GM12878 (cell line): ENCODE data around the gene OPCML. TPM values are rescaled to one million over a fixed set of nuclear protein-coding genes. Genes with fewer than 3 reads are reported as not detected.

Source experiments
- ATAC-seq: fragments of 200-7000 bp; cut with Tn5 transposase; 3 replicates; pipeline ENCODE4 v1.9.1; 2020; ENCODE audit warnings: mild to moderate bottlenecking, moderate library complexity
- BruUV-seq: library from RNA; stranded (reverse); fragments of 400-500 nt; replicated peaks from 2 replicates; lab custom pipeline; 2021; lab: Mats Ljungman, UMichigan
- CTCF ChIA-PET: fragments of 300-600 bp; sonication (Branson Sonifier 250); formaldehyde crosslinking; extraction: SDS; loops from one replicate; lab custom pipeline; 2021; ENCODE audit warnings: inconsistent platforms; lab: Yijun Ruan, JAX
- POLR2A ChIA-PET: fragments of 350-600 bp; formaldehyde crosslinking; extraction: SDS; loops from one replicate; lab custom pipeline; 2021; ENCODE audit warnings: inconsistent platforms; lab: Charles Lee
- RAD21 ChIA-PET: fragments of 300-600 bp; sonication (Branson Sonifier 250); formaldehyde crosslinking; loops from one replicate; lab custom pipeline; 2023; ENCODE audit warnings: antibody characterized with exemption; ENCODE audit not compliant: unreplicated experiment; lab: Charles Lee
- SMC1A ChIA-PET: fragments of 300-600 bp; sonication (Branson Sonifier 250); formaldehyde crosslinking; loops from one replicate; lab custom pipeline; 2023; ENCODE audit not compliant: unreplicated experiment, uncharacterized antibody; lab: Charles Lee
- DNase-seq: peaks from one replicate; pipeline ENCODE4 v3.0.0-alpha.2; 2011; ENCODE audit warnings: low read depth, low spot score
- FAIRE-seq: peaks from 3 replicates; lab custom pipeline; 2011; peaks lifted over from hg19 to GRCh38; lab: Jason Lieb, UNC
- H2AFZ ChIP-seq: 2 replicates; pipeline ENCODE4 v1.6.0; 2011; ENCODE audit warnings: low read depth, low read length, control low read depth; ENCODE audit not compliant: control insufficient read depth
- H3K27ac ChIP-seq: 2 replicates; pipeline ENCODE4 v1.5.1; 2011; ENCODE audit warnings: control low read depth; ENCODE audit not compliant: control insufficient read depth, insufficient read depth
- H3K27me3 ChIP-seq, 2 experiments: replicated peaks in 1 of 2; 2 replicates each; pipeline versions ENCODE4 v1.6.0 to v1.6.1; 2011; ENCODE audit warnings: low read length in 1 of 2; ENCODE audit not compliant: control insufficient read depth in 2 of 2, insufficient read depth in 2 of 2
- H3K36me3 ChIP-seq, 2 experiments: 2 replicates each; pipeline ENCODE4 v1.5.1; 2011; ENCODE audit warnings: low read length in 1 of 2; ENCODE audit not compliant: control insufficient read depth in 2 of 2, insufficient read depth in 2 of 2
- H3K4me1 ChIP-seq: 2 replicates; pipeline ENCODE4 v1.6.1; 2011; ENCODE audit warnings: mild to moderate bottlenecking, low read length, moderate library complexity, mixed read lengths; ENCODE audit not compliant: control insufficient read depth, insufficient read depth
- H3K4me2 ChIP-seq: 2 replicates; pipeline ENCODE4 v1.6.0; 2011; ENCODE audit warnings: control low read depth; ENCODE audit not compliant: control insufficient read depth, insufficient read depth
- H3K4me3 ChIP-seq: fragments of 200-600 bp; sonication (generic); 2 replicates; pipeline ENCODE4 v1.5.1; 2016
- H3K79me2 ChIP-seq: 2 replicates; pipeline ENCODE4 v1.6.0; 2011; ENCODE audit warnings: low read length; ENCODE audit not compliant: control insufficient read depth, insufficient read depth
- H3K9ac ChIP-seq: 2 replicates; pipeline ENCODE4 v1.8.0; 2011; ENCODE audit warnings: low read length, control low read depth, mixed read lengths; ENCODE audit not compliant: control insufficient read depth, insufficient read depth
- H3K9me3 ChIP-seq: replicated peaks from 3 replicates; pipeline ENCODE4 v1.5.1; 2011; ENCODE audit warnings: mild to moderate bottlenecking, low read length; ENCODE audit not compliant: control insufficient read depth, insufficient read depth
- H4K20me1 ChIP-seq: 2 replicates; pipeline ENCODE4 v1.6.0; 2011; ENCODE audit not compliant: control insufficient read depth, insufficient read depth
- CHD4 ChIP-seq: fragments of 200-600 bp; sonication (generic); IDR thresholded peaks from 2 replicates; pipeline ENCODE4 v1.6.1; 2016; ENCODE audit warnings: mild to moderate bottlenecking
- EZH2 ChIP-seq: IDR thresholded peaks from 2 replicates; pipeline ENCODE4 v1.6.1; 2012; ENCODE audit warnings: low read depth, mild to moderate bottlenecking, control low read depth, inconsistent platforms, low read length, borderline replicate concordance; ENCODE audit not compliant: control insufficient read depth
- IRF5 ChIP-seq: fragments of 450-650 bp; IDR thresholded peaks from 2 replicates; pipeline ENCODE4 v1.6.1; 2017; ENCODE audit warnings: borderline replicate concordance
- MYC ChIP-seq: IDR thresholded peaks from 2 replicates; pipeline ENCODE4 v1.6.1; 2011; ENCODE audit warnings: mild to moderate bottlenecking, low read length, moderate library complexity, inconsistent platforms; ENCODE audit not compliant: insufficient read depth, insufficient replicate concordance, insufficient read length, severe bottlenecking
- NR2F1 ChIP-seq: fragments of 450-650 bp; conservative IDR thresholded peaks from 2 replicates; pipeline ENCODE4 v1.6.1; 2017; ENCODE audit warnings: mild to moderate bottlenecking
- PKNOX1 ChIP-seq: fragments of 450-650 bp; IDR thresholded peaks from 2 replicates; pipeline ENCODE4 v1.6.1; 2016; ENCODE audit warnings: mild to moderate bottlenecking
- POLR2AphosphoS2 ChIP-seq: IDR thresholded peaks from 2 replicates; pipeline ENCODE4 v1.6.1; 2011; ENCODE audit warnings: low read depth, mild to moderate bottlenecking, low read length, improper control_type of control experiment, moderate library complexity
- RFX5 ChIP-seq: IDR thresholded peaks from 2 replicates; pipeline ENCODE4 v1.6.1; 2011; ENCODE audit warnings: low read depth, low read length, improper control_type of control experiment
- SP1 ChIP-seq: IDR thresholded peaks from one replicate; pipeline ENCODE4 v1.6.1; 2011; ENCODE audit warnings: low read depth, low read length
- WGBS: methylation state at CpG from one replicate; pipeline ENCODE4 v1.1.6; 2016; ENCODE audit warnings: low lambda C conversion rate; ENCODE audit not compliant: insufficient replicate concordance, insufficient coverage; ENCODE audit errors: missing lambda C conversion rate; 5-methylcytosine and 5-hydroxymethylcytosine counted together
- in situ Hi-C: fragments of 300-500 bp; cut with MboI; formaldehyde crosslinking; loops from 9 replicates; pipeline ENCODE4 v1.14.3; 2018; ENCODE audit warnings: mixed read lengths
- intact Hi-C: fragments of 100-400 bp; cut with micrococcal nuclease; formaldehyde crosslinking; loops from one replicate; pipeline ENCODE4 v1.14.2; 2022; ENCODE audit not compliant: unreplicated experiment
- polyA plus RNA-seq, 11 experiments: library from polyadenylated mRNA; depleted of rRNA in 4 of 11; unstranded in 6 of 11; stranded (reverse) in 5 of 11; fragments of >200 nt; fragmentation: Nextera tagmentation in 4 of 11; fragmentation: Illumina TruSeq in 1 of 11; extraction: Ambion mirVana in 4 of 11; extraction: Trizol in 1 of 11; gene quantifications; 1 replicate in 1 of 11; 2 replicates in 10 of 11; pipeline versions ENCODE4 v1.2.1 to v1.2.3, GENCODE V29; 2011 to 2016; ENCODE audit warnings: inconsistent platforms in 2 of 11, missing spikeins in 2 of 11, low read depth in 1 of 11
- total RNA-seq, 4 experiments: library from RNA; depleted of rRNA in 3 of 4; stranded (reverse); fragments of >200 nt in 3 of 4; fragmentation: Illumina TruSeq in 1 of 4; extraction: Trizol in 1 of 4; gene quantifications; 2 replicates each; pipeline versions ENCODE4 v1.2.1 to v1.2.3, GENCODE V29; 2013 to 2021
- TF ChIP-seq, protein P1 (sequence below): fragments of 450-650 bp; IDR thresholded peaks from 2 replicates; pipeline ENCODE4 v1.6.1; 2018; ENCODE audit warnings: mild to moderate bottlenecking, low read depth, moderate library complexity; ENCODE audit not compliant: partially characterized antibody
- TF ChIP-seq, protein P2 (sequence below): IDR thresholded peaks from 2 replicates; pipeline ENCODE4 v1.6.1; 2011; ENCODE audit warnings: mild to moderate bottlenecking, low read depth, low read length, moderate library complexity; ENCODE audit not compliant: insufficient replicate concordance

Gene OPCML
- total and polyA plus RNA-seq, 10 of the 15 experiments (the other 5 are each of a cell fraction or from before 2014, with no cell fraction given), result 0.84 TPM; not detected in 9

- in situ Hi-C loops, result no loop called here
- Histone ChIP-seq H2AFZ (no peak overlapping the region), H3K4me3 (no peak overlapping the region), H3K4me1 (no peaks in the 10 kb centered on the region), H3K36me3 (no peaks in the 10 kb centered on the region), H3K9me3 (no peaks in the 10 kb centered on the region), H3K27ac (no peak overlapping the region), H4K20me1 (no peaks in the 10 kb centered on the region), H3K79me2 (no peaks in the 10 kb centered on the region), H3K9ac (no peak overlapping the region), H3K27me3 (no peaks in the 10 kb centered on the region; a peak in 1 of 4 replicates), H3K4me2 (no peak overlapping the region)
- SMC1A ChIA-PET, result interaction anchor here (1.7 kb wide), 1 partner anchor 47 kb away, joined by 3 read pairs; no protein-coding TSS in a partner anchor
- intact Hi-C loops, result no loop called here
- POLR2A ChIA-PET, result interaction anchor here (0.6 kb wide), 1 partner anchor 17 kb away, joined by 4 read pairs; no protein-coding TSS in a partner anchor
- FAIRE-seq, result no peak
- WGBS, result 28% methylated on average over 9 of the region's 9 CpGs
- CTCF ChIA-PET, result no interaction called here
- no peak for ATAC-seq
- no TSS peak for BruUV-seq
- DNase-seq, result no peak
- no peak for TF ChIP-seq CHD4
- TF ChIP-seq, protein P1, sequence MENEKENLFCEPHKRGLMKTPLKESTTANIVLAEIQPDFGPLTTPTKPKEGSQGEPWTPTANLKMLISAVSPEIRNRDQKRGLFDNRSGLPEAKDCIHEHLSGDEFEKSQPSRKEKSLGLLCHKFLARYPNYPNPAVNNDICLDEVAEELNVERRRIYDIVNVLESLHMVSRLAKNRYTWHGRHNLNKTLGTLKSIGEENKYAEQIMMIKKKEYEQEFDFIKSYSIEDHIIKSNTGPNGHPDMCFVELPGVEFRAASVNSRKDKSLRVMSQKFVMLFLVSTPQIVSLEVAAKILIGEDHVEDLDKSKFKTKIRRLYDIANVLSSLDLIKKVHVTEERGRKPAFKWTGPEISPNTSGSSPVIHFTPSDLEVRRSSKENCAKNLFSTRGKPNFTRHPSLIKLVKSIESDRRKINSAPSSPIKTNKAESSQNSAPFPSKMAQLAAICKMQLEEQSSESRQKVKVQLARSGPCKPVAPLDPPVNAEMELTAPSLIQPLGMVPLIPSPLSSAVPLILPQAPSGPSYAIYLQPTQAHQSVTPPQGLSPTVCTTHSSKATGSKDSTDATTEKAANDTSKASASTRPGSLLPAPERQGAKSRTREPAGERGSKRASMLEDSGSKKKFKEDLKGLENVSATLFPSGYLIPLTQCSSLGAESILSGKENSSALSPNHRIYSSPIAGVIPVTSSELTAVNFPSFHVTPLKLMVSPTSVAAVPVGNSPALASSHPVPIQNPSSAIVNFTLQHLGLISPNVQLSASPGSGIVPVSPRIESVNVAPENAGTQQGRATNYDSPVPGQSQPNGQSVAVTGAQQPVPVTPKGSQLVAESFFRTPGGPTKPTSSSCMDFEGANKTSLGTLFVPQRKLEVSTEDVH, result no peak
- TF ChIP-seq IRF5, result no peak
- TF ChIP-seq RFX5, result no peak
- TF ChIP-seq, protein P2, sequence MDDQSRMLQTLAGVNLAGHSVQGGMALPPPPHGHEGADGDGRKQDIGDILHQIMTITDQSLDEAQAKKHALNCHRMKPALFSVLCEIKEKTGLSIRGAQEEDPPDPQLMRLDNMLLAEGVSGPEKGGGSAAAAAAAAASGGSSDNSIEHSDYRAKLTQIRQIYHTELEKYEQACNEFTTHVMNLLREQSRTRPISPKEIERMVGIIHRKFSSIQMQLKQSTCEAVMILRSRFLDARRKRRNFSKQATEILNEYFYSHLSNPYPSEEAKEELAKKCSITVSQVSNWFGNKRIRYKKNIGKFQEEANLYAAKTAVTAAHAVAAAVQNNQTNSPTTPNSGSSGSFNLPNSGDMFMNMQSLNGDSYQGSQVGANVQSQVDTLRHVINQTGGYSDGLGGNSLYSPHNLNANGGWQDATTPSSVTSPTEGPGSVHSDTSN, result no peak
- TF ChIP-seq PKNOX1, result no peak
- no peak for TF ChIP-seq NR2F1
- TF ChIP-seq SP1, result no peak
- TF ChIP-seq EZH2, result no peak
- TF ChIP-seq MYC, result no peak
- TF ChIP-seq POLR2AphosphoS2, result no peak
- RAD21 ChIA-PET, result no interaction called here
These were observed 755.0 kb downstream of the OPCML start for GRCh38 chr11:132777067-132777975.
